Skeletal muscle satellite cell (primary cell): ENCODE results near the gene CASP14.
"Not testable (repeated sequence)": the region's sequence is repeated elsewhere in the genome, so short reads cannot be mapped to it uniquely, and the experiment has no call there.

Experiments
- H3K27me3 ChIP-seq: 2 replicates; pipeline ENCODE4 v1.7.0; 2013; ENCODE audit warnings: low read length; ENCODE audit not compliant: control insufficient read depth, insufficient read depth
- H3K36me3 ChIP-seq: 2 replicates; pipeline ENCODE4 v1.7.0; 2013; ENCODE audit warnings: mild to moderate bottlenecking, control low read depth, low read length; ENCODE audit not compliant: insufficient read depth
- H3K4me1 ChIP-seq: 2 replicates; pipeline ENCODE4 v1.7.0; 2013; ENCODE audit warnings: low read length; ENCODE audit not compliant: control insufficient read depth, insufficient read depth
- H3K4me2 ChIP-seq: 2 replicates; pipeline ENCODE4 v1.7.0; 2013; ENCODE audit warnings: mild to moderate bottlenecking, low read length
- H3K4me3 ChIP-seq: 2 replicates; pipeline ENCODE4 v1.7.0; 2013; ENCODE audit warnings: low read length
- H3K9ac ChIP-seq: 2 replicates; pipeline ENCODE4 v1.7.0; 2013; ENCODE audit warnings: mild to moderate bottlenecking, low read depth, low read length, moderate library complexity
- H3K9me3 ChIP-seq: replicated peaks from 2 replicates; pipeline ENCODE4 v1.7.0; 2013; ENCODE audit warnings: mild to moderate bottlenecking, control low read depth, low read length

CASP14 gene

GRCh38 chr19:15074371-15074770, 25.1 kb downstream of the CASP14 start:
- Histone ChIP-seq H3K27me3 (no peaks in the 10 kb centered on the region), H3K4me2 (no peak overlapping the region), H3K9ac (no peak overlapping the region), H3K9me3 (no peaks in the 10 kb centered on the region), H3K4me3 (no peak overlapping the region), H3K36me3 (no peaks in the 10 kb centered on the region), H3K4me1 (no peaks in the 10 kb centered on the region)

DNA sequence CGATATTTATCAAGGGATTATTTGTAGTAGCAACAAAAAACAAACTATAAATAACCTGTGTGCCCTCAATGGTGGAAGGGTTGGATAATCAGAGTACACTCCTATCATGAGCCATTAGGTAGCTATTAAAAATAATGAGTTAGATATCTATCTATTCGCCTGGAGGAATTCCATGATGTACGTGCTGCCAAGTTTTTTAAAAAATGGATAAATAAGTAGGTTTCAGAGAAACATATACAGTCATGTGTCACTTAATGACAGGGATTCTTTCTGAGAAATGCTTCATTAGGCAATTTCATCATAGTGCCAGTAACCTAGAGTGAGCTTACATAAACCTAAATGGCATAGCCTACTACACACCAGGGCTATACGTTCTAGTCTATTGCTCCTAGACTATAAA, 26.5 kb downstream of the CASP14 start:
- Histone ChIP-seq H3K27me3 (no peaks in the 10 kb centered on the region), H3K9ac (no peak overlapping the region), H3K4me3 (no peak overlapping the region), H3K9me3 (no peaks in the 10 kb centered on the region), H3K4me1 (no peaks in the 10 kb centered on the region), H3K36me3 (no peaks in the 10 kb centered on the region), H3K4me2 (no peak overlapping the region)

GRCh38 chr19:15080002-15080401, 30.7 kb downstream of the CASP14 start:
- H3K4me3 ChIP-seq, H3K9ac ChIP-seq, H3K4me2 ChIP-seq, H3K4me1 ChIP-seq, H3K27me3 ChIP-seq, H3K9me3 ChIP-seq, H3K36me3 ChIP-seq: not testable (repeated sequence)

- Histone ChIP-seq H3K9ac (no peak within 1 kb of the TSS), H3K9me3 (no peaks in the 10 kb centered on the region), H3K4me2 (no peak within 1 kb of the TSS), H3K4me1 (no peaks in the 10 kb centered on the region), H3K36me3 (no peaks in the 10 kb centered on the region), H3K27me3 (peaks cover 11% of the 10 kb centered on the region), H3K4me3 (no peak within 1 kb of the TSS)
Measured at GRCh38 chr19:15081911-15082310, 32.6 kb downstream of the CASP14 start, which contains the start of gene OR1I1. Gene OR1I1, plus strand, starts transcription at chr19:15082211. Its CDS starts 4,855 bp downstream, at chr19:15087066.

GRCh38 chr19:15087182-15087581, 37.9 kb downstream of the CASP14 start:
- H3K36me3 ChIP-seq, result no peaks in the 10 kb centered on the region
- H3K27me3 ChIP-seq, result peaks cover 27% of the 10 kb centered on the region
- H3K4me2 ChIP-seq, result no peak overlapping the region
- H3K9me3 ChIP-seq, result no peaks in the 10 kb centered on the region
- H3K9ac ChIP-seq, result no peak overlapping the region
- no peak overlapping the region for H3K4me3 ChIP-seq
- no peaks in the 10 kb centered on the region for H3K4me1 ChIP-seq

GRCh38 chr19:15091918-15092753, 42.9 kb downstream of the CASP14 start:
- H3K4me3 ChIP-seq, result no peak overlapping the region
- H3K27me3 ChIP-seq, result peaks cover 13% of the 10 kb centered on the region
- no peak overlapping the region for H3K9ac ChIP-seq
- H3K9me3 ChIP-seq, result no peaks in the 10 kb centered on the region
- no peaks in the 10 kb centered on the region for H3K4me1 ChIP-seq
- no peak overlapping the region for H3K4me2 ChIP-seq
- no peaks in the 10 kb centered on the region for H3K36me3 ChIP-seq

DNA sequence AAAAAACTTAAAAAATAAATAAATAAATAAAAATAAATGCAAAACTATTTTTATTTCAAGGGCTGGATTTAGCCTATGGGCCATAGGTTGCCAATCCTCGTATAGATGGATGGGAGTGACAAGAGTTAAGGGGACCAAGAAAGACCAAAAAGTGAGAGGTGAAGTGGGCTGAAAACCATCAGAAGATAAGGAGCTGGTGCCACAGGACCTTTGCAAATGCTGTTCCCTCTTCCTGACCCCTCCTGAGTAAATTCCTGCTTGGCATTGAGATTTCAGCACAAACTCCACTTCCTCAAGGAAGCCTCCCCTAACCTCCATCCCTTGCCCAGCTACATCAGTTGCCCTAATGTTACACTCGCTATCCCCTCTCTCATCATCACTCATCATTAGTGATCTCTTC, 43.7 kb downstream of the CASP14 start:
- no peaks in the 10 kb centered on the region for H3K4me1 ChIP-seq
- H3K4me3 ChIP-seq, result no peak overlapping the region
- no peak overlapping the region for H3K9ac ChIP-seq
- H3K36me3 ChIP-seq, result no peaks in the 10 kb centered on the region
- H3K4me2 ChIP-seq, result no peak overlapping the region
- H3K27me3 ChIP-seq, result peaks cover 5% of the 10 kb centered on the region
- no peaks in the 10 kb centered on the region for H3K9me3 ChIP-seq

DNA sequence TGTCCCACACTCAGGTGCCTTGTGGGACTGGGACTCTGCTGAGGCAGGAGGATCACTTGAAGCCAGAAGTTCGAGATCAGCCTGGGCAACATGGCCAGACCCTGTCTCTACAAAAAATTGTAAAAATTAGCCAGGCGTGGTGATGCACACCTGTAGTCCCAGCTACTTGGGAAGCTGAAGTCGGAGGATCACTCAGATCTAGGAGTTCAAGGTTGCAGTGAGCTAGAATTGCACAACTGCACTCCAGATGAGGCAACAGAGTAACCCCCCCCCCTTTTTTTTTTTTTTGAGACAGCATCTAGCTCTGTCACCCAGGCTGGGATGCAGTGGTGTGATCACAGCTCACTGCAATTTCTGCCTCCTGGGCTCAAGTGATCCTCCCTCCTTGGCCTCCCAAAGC, 46.9 kb downstream of the CASP14 start:
- Histone ChIP-seq H3K36me3 (no peaks in the 10 kb centered on the region), H3K9ac (no peak overlapping the region), H3K4me3 (no peak overlapping the region), H3K4me2 (no peak overlapping the region), H3K9me3 (no peaks in the 10 kb centered on the region), H3K4me1 (no peaks in the 10 kb centered on the region), H3K27me3 (no peaks in the 10 kb centered on the region)

- H3K9ac ChIP-seq, H3K36me3 ChIP-seq, H3K4me3 ChIP-seq, H3K4me1 ChIP-seq, H3K9me3 ChIP-seq, H3K27me3 ChIP-seq, H3K4me2 ChIP-seq: not testable (repeated sequence)
Measured at GRCh38 chr19:15097980-15098379, 48.7 kb downstream of the CASP14 start.

DNA sequence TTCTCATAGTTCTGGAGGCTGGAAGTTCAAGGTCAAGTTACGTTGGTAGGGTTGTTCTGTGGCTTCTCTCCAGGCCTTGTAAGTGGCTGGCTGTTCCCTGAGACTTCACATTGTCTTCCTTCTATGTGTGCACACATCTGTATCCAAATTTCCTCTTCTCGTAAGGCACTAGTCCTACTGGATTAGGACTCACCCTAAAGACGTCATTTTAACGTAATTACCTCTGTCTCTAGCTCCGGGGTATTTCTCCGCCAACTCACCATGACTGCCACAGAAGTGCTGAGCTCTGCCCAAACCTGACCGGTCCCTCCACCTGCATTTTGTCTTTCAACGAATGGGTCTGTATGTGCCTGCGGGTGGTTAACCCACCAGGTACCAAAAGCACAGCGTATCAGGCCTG, 49.2 kb downstream of the CASP14 start:
- no peaks in the 10 kb centered on the region for H3K36me3 ChIP-seq
- no peaks in the 10 kb centered on the region for H3K4me1 ChIP-seq
- no peak overlapping the region for H3K4me2 ChIP-seq
- no peak overlapping the region for H3K4me3 ChIP-seq
- no peak overlapping the region for H3K9ac ChIP-seq
- H3K9me3 ChIP-seq, result no peaks in the 10 kb centered on the region
- H3K27me3 ChIP-seq, result no peaks in the 10 kb centered on the region

GRCh38 chr19:15099017-15099582, 49.8 kb downstream of the CASP14 start:
- Histone ChIP-seq H3K9ac (no peak overlapping the region), H3K4me2 (no peak overlapping the region), H3K4me3 (no peak overlapping the region), H3K27me3 (no peaks in the 10 kb centered on the region), H3K4me1 (no peaks in the 10 kb centered on the region), H3K9me3 (no peaks in the 10 kb centered on the region), H3K36me3 (no peaks in the 10 kb centered on the region)
